ENCODE measurements around the gene ALDH1L1.

ALDH1L1 gene

GRCh38 chr3:126127452-126127851, 52.9 kb downstream of the ALDH1L1 start:
- Mint-ChIP-seq H3K9me3 (no peaks in the 10 kb centered on the region), H3K36me3 (ENCODE audit: low read depth) (no peaks in the 10 kb centered on the region), H3K4me3 (no peak overlapping the region), H3K27me3 (peaks cover 2% of the 10 kb centered on the region), H3K4me1 (no peaks in the 10 kb centered on the region), H3K27ac (no peak overlapping the region)
- ATAC-seq = no peak
- DNase-seq = no peak

GRCh38 chr3:126126811-126127431, 53.5 kb downstream of the ALDH1L1 start:
- DNase-seq (no peak), ATAC-seq (no peak)
- no peak overlapping the region for H3K4me3 Mint-ChIP-seq
- H3K4me1 Mint-ChIP-seq = no peaks in the 10 kb centered on the region
- peaks cover 2% of the 10 kb centered on the region for H3K27me3 Mint-ChIP-seq
- H3K36me3 Mint-ChIP-seq (ENCODE audit: low read depth) = no peaks in the 10 kb centered on the region
- no peaks in the 10 kb centered on the region for H3K9me3 Mint-ChIP-seq
- H3K27ac Mint-ChIP-seq = no peak overlapping the region

DNA sequence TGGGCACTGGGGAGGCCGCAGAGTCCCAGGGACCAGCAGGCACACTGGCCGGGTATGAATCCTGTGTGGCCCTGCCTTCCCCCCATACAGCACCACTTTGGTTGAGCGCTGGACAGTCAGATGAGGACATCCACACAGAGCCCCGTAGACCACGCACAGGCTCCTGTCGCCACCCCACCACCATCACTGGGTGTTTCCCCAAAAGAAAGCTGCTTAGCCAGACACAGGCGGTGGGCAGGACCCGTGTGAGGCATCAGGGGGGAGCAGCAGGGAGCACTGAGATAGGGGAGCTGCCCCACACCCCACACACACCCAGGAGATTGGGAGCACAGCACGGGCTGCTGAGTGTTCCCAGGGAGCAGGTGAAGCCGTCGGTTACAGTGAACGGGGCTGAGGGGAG, 54.1 kb downstream of the ALDH1L1 start:
- H3K4me1 Mint-ChIP-seq = no peaks in the 10 kb centered on the region
- DNase-seq (no peak), ATAC-seq (no peak)
- H3K9me3 Mint-ChIP-seq = no peaks in the 10 kb centered on the region
- no peak overlapping the region for H3K27ac Mint-ChIP-seq
- peaks cover 2% of the 10 kb centered on the region for H3K27me3 Mint-ChIP-seq
- no peak overlapping the region for H3K4me3 Mint-ChIP-seq
- no peaks in the 10 kb centered on the region for H3K36me3 Mint-ChIP-seq (ENCODE audit: low read depth)

GRCh38 chr3:126125781-126126251, 54.6 kb downstream of the ALDH1L1 start:
- H3K9me3 Mint-ChIP-seq = no peaks in the 10 kb centered on the region
- no peak overlapping the region for H3K27ac Mint-ChIP-seq
- no peak overlapping the region for H3K4me3 Mint-ChIP-seq
- H3K27me3 Mint-ChIP-seq = peaks cover 2% of the 10 kb centered on the region
- H3K4me1 Mint-ChIP-seq = no peaks in the 10 kb centered on the region
- ATAC-seq (no peak), DNase-seq (no peak)
- no peaks in the 10 kb centered on the region for H3K36me3 Mint-ChIP-seq (ENCODE audit: low read depth)

DNA sequence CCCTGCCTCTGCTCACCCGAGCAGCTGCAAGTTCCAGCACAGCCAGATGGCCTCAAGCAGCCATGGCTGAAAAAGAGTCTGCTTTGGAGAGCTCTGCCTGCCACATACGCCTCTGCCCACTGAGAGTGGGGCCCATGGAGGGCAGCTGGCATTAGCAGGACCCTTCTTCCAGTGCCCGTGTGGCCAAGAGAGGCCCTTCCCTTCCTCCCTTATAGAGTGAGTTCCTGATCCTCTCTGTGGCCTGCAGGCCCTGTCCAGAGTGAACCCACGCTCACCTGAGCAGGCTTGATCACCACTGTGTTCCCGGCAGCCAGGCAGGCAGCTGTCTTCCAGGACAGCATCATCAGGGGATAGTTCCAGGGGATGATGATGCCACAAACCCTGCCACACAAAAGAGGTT, 55.0 kb downstream of the ALDH1L1 start:
- Mint-ChIP-seq H3K27ac (no peak overlapping the region), H3K9me3 (no peaks in the 10 kb centered on the region), H3K27me3 (peaks cover 2% of the 10 kb centered on the region), H3K4me1 (no peaks in the 10 kb centered on the region), H3K4me3 (no peak overlapping the region), H3K36me3 (ENCODE audit: low read depth) (no peaks in the 10 kb centered on the region)
- ATAC-seq = no peak
- DNase-seq = no peak

- ATAC-seq = no peak
- Mint-ChIP-seq H3K36me3 (ENCODE audit: low read depth) (no peaks in the 10 kb centered on the region), H3K27me3 (peaks cover 2% of the 10 kb centered on the region), H3K4me1 (no peaks in the 10 kb centered on the region), H3K27ac (no peak overlapping the region), H3K9me3 (no peaks in the 10 kb centered on the region), H3K4me3 (no peak overlapping the region)
- no peak for DNase-seq
Measured at GRCh38 chr3:126124896-126125295, 55.5 kb downstream of the ALDH1L1 start.

DNA sequence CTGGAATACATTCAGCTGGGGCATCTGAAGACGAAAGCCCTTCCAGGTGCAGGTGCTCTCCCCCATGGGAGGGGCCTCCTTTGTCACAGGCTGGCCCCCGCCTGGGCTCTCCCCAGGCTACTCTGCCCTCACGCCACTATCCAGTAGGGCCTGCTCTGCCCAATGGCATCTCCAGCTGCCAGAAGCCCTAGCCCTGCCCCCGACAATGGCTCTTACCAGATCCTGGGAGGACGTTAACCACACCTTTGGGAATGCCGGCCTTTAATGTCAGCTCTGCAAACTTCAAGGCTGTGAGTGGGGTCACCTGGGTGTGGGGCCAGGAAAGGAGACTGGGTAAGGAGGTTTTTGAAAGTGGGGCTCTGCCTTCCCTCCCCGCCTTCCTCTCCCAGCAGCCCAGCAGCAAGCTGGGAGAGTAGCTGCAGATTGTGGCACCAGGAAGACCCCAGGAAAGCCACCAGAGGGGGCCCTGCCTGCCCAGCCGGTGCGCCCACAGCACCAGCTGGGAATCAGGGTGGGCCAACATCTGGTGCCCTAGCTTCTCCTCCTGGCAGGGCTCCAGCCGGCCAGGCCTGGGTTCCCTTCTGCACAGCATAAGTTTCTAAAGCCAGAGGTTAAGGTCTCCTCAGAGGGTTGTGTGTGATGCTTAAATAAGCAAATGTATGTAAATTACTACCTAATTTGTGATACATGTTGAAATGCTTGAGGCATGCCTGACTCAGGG, 56.1 kb downstream of the ALDH1L1 start:
- H3K36me3 Mint-ChIP-seq (ENCODE audit: low read depth) = no peaks in the 10 kb centered on the region
- no peaks in the 10 kb centered on the region for H3K4me1 Mint-ChIP-seq
- no peaks in the 10 kb centered on the region for H3K9me3 Mint-ChIP-seq
- H3K4me3 Mint-ChIP-seq = no peak overlapping the region
- H3K27ac Mint-ChIP-seq = no peak overlapping the region
- ATAC-seq (no peak), DNase-seq (no peak)
- H3K27me3 Mint-ChIP-seq = no peaks in the 10 kb centered on the region

DNA sequence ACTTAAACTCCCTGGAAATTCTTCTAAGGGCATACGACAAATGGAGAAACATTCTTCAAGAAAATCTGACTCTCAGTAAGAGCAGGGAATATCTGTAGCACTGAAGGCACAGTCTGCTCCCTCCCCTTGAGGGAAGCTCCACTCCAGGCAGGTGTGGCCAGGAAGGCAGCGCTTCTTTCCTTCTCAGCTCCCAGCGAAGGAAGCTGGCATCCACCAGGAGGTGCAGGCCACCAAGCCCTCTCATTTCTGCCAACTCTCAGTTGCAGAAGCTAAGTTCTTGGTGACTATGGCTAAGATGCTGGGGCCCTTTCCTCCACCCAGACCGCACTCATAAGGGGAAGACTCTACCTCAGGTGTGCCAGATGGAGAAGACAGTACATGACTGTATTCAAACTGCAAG, 58.8 kb downstream of the ALDH1L1 start:
- Mint-ChIP-seq H3K36me3 (ENCODE audit: low read depth) (no peaks in the 10 kb centered on the region), H3K9me3 (no peaks in the 10 kb centered on the region), H3K27ac (no peak overlapping the region), H3K4me1 (no peaks in the 10 kb centered on the region), H3K27me3 (no peaks in the 10 kb centered on the region), H3K4me3 (no peak overlapping the region)
- DNase-seq (no peak), ATAC-seq (no peak)

- no peaks in the 10 kb centered on the region for H3K9me3 Mint-ChIP-seq
- no peaks in the 10 kb centered on the region for H3K27me3 Mint-ChIP-seq
- no peak overlapping the region for H3K4me3 Mint-ChIP-seq
- no peaks in the 10 kb centered on the region for H3K36me3 Mint-ChIP-seq (ENCODE audit: low read depth)
- ATAC-seq (no peak), DNase-seq (no peak)
- no peaks in the 10 kb centered on the region for H3K4me1 Mint-ChIP-seq
- no peak overlapping the region for H3K27ac Mint-ChIP-seq
Measured at GRCh38 chr3:126121074-126121473, 59.3 kb downstream of the ALDH1L1 start.

- ATAC-seq = no peak
Measured at GRCh38 chr3:126119976-126120375, 60.4 kb downstream of the ALDH1L1 start.

GRCh38 chr3:126119008-126119675, 61.2 kb downstream of the ALDH1L1 start:
- no peaks in the 10 kb centered on the region for H3K27me3 Mint-ChIP-seq
- ATAC-seq (no peak), DNase-seq (no peak)
- H3K27ac Mint-ChIP-seq = no peak overlapping the region
- no peak overlapping the region for H3K4me3 Mint-ChIP-seq
- H3K4me1 Mint-ChIP-seq = no peaks in the 10 kb centered on the region
- H3K9me3 Mint-ChIP-seq = no peaks in the 10 kb centered on the region
- no peaks in the 10 kb centered on the region for H3K36me3 Mint-ChIP-seq (ENCODE audit: low read depth)

More at GRCh38 chr3:126119976-126120375, 60.4 kb downstream of the ALDH1L1 start:
- no peaks in the 10 kb centered on the region for H3K27me3 Mint-ChIP-seq
- H3K4me1 Mint-ChIP-seq = no peaks in the 10 kb centered on the region
- DNase-seq = no peak
- no peaks in the 10 kb centered on the region for H3K36me3 Mint-ChIP-seq (ENCODE audit: low read depth)
- no peak overlapping the region for H3K27ac Mint-ChIP-seq
- H3K4me3 Mint-ChIP-seq = no peak overlapping the region
- no peaks in the 10 kb centered on the region for H3K9me3 Mint-ChIP-seq

- no peak for ATAC-seq
- Mint-ChIP-seq H3K27ac (no peak overlapping the region), H3K9me3 (no peaks in the 10 kb centered on the region), H3K4me3 (no peak overlapping the region), H3K4me1 (no peaks in the 10 kb centered on the region), H3K36me3 (ENCODE audit: low read depth) (no peaks in the 10 kb centered on the region), H3K27me3 (no peaks in the 10 kb centered on the region)
- DNase-seq = no peak
Measured at GRCh38 chr3:126118591-126118990, 61.8 kb downstream of the ALDH1L1 start.

DNA sequence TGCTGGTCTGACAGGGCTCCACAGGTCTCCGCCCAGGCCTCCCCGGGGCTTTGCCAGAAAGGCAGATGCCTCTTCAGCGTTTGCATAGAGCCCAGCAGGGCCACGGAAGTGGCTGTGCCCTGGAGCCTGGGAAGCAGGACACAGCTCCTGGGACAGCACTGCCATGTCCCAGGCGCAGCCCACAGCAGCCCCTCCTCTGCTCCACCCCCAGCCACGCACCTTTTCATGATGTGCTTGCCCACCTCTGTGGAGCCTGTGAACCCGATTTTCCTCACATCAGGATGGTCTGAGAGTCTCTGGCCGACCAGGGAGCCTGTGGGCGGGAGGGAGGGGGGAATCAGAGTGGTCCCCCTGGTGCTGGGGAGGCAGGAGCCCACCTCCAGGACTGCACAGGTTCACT, 62.6 kb downstream of the ALDH1L1 start:
- ATAC-seq = no peak
- no peaks in the 10 kb centered on the region for H3K36me3 Mint-ChIP-seq (ENCODE audit: low read depth)
- no peak overlapping the region for H3K27ac Mint-ChIP-seq

DNA sequence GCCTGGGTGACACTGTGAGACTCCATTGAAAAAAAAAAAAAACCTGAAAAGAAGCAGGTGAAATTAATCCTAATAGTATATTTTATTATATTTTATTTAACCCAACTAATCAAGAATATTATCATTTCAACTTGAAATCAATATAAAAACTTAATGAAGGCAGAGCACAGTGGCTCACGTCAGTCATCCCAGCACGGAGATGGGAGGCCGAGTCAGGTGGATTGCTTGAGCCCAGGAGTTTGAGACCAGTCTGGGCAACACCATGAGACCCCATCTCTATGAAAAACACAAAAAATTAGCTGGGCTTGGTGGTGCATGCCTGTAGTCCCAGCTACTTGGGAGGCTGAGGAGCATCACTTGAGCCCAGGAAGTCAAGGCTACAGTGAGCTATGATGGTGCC, 63.2 kb downstream of the ALDH1L1 start:
- no peaks in the 10 kb centered on the region for H3K9me3 Mint-ChIP-seq
- no peaks in the 10 kb centered on the region for H3K27me3 Mint-ChIP-seq
- H3K4me1 Mint-ChIP-seq = no peaks in the 10 kb centered on the region
- no peak overlapping the region for H3K4me3 Mint-ChIP-seq
- no peaks in the 10 kb centered on the region for H3K36me3 Mint-ChIP-seq (ENCODE audit: low read depth)
- ATAC-seq (no peak), DNase-seq (no peak)
- no peak overlapping the region for H3K27ac Mint-ChIP-seq

More for the DNA sequence above, 62.6 kb downstream of the ALDH1L1 start:
- no peaks in the 10 kb centered on the region for H3K27me3 Mint-ChIP-seq
- H3K9me3 Mint-ChIP-seq = no peaks in the 10 kb centered on the region
- H3K4me1 Mint-ChIP-seq = no peaks in the 10 kb centered on the region
- no peak for DNase-seq
- H3K4me3 Mint-ChIP-seq = no peak overlapping the region

- no peak for DNase-seq
- Mint-ChIP-seq H3K36me3 (ENCODE audit: low read depth) (no peaks in the 10 kb centered on the region), H3K27me3 (no peaks in the 10 kb centered on the region), H3K4me3 (no peak overlapping the region), H3K9me3 (no peaks in the 10 kb centered on the region), H3K4me1 (no peaks in the 10 kb centered on the region), H3K27ac (no peak overlapping the region)
- no peak for ATAC-seq
Measured at GRCh38 chr3:126116526-126116925, 63.9 kb downstream of the ALDH1L1 start.
